PFSK-1 (cell line): Measurements from ENCODE around the gene DISC1.

Experiments used
- FOXP2 ChIP-seq: optimal IDR thresholded peaks from 2 replicates; pipeline ENCODE3; 2011; ENCODE audit warnings: borderline replicate concordance, control low read depth, inconsistent platforms; ENCODE audit not compliant: insufficient read depth; ENCODE audit errors: extremely low read length, extremely low read depth
- POLR2AphosphoS5 ChIP-seq: IDR thresholded peaks from 2 replicates; pipeline ENCODE4 v1.6.1; 2012; ENCODE audit warnings: low read depth, mild to moderate bottlenecking, control low read depth, low read length, moderate library complexity
- REST ChIP-seq, 2 experiments: IDR thresholded peaks; 2 replicates each; pipeline versions ENCODE4 v1.6.1 to v1.8.0; 2011 to 2012; ENCODE audit warnings: low read depth in 2 of 2, low read length in 2 of 2, control low read depth in 1 of 2, inconsistent platforms in 1 of 2, mild to moderate bottlenecking in 1 of 2, moderate library complexity in 1 of 2; ENCODE audit not compliant: insufficient read depth in 1 of 2
- SIN3A ChIP-seq: IDR thresholded peaks from 2 replicates; pipeline ENCODE4 v1.6.1; 2012; ENCODE audit warnings: mild to moderate bottlenecking, low read length, moderate library complexity, borderline replicate concordance; ENCODE audit not compliant: insufficient read depth
- TAF1 ChIP-seq: IDR thresholded peaks from 2 replicates; pipeline ENCODE4 v1.6.1; 2012; ENCODE audit warnings: low read length, control low read depth, borderline replicate concordance; ENCODE audit not compliant: insufficient read depth

The DISC1 gene

GRCh38 chr1:232077809-232078208 lies 451.2 kb downstream of the DISC1 start:
- TF ChIP-seq REST (IDR thresholded peaks at IDR 0.05; ENCODE audit: insufficient read depth in 1 of 2, low read depth in 2 of 2, low read length in 2 of 2) (no peak), FOXP2 (no peak), SIN3A (no peak), POLR2AphosphoS5 (no peak), TAF1 (no peak)

DNA sequence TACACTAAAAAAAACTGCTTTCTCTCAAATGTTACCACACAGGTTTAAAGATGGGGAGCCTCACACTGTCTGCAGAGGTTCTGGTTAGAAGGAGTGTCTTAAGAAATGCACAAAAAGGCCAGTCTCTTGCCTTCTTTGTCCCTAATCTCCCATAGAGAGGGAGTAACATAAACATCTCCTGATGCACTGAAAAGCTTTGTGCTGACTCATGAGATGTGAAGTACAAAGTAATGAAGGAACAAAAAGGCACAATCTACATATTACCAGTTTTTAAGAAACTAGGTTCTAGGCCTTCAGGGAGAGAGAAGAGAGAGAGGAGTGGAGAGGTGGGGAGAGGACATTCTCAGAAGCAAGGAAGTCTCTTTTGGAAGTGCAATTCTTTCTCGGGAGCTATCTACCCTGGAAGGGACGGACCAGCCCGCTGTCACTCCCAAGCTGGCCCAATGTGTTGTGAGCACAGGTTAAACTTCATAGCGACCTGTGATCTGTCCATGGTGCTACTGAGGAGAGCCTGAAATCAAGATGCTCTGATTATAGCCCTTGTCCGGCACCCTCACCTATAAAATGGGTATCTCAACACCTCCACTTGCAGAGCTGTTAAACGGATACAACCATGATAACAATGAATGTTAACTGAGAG lies 458.1 kb downstream of the DISC1 start:
- TF ChIP-seq REST (IDR thresholded peaks at IDR 0.05; ENCODE audit: insufficient read depth in 1 of 2, low read depth in 2 of 2, low read length in 2 of 2) (peak; percentile 88 to 95), SIN3A (no peak)

DNA sequence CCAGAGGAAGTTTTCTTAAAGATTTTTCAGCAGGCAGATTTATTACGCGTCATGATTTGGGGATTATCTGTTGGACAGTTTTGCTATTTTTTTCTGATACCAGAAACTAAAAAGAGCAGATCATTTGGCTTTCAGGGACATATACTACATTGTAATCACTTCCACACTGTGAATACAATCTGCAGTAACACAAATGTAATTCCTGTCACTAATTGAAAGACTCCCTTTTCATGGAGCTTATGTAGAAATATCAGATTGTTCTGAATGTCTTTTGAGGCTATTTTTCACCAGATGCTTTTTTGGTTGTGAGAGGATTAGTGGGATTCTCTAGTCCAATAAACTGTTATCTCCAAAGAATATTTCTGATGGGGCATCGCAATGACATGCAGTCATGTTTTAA lies 464.2 kb downstream of the DISC1 start:
- no peak for TF ChIP-seq FOXP2
- no peak for TF ChIP-seq SIN3A
